ENCODE results near the gene IQGAP3. TPM values are rescaled to one million over a fixed set of nuclear protein-coding genes. Genes with fewer than 3 reads are reported as not detected.

IQGAP3 gene
- total RNA-seq, 2 donors from 2014 or later, result 2.2 to 3.5 TPM

- H3K4me1 ChIP-seq (ENCODE audit: control insufficient read depth in 1 of 2, low read depth in 2 of 2), result peaks cover 45 to 97% of the 10 kb centered on the region in 2 donors
- ATAC-seq (ENCODE audit: insufficient number of reproducible peaks, low FRiP score, low read depth), result no peak
- H3K27me3 ChIP-seq (replicated peaks; ENCODE audit: insufficient read depth), result no peaks in the 10 kb centered on the region
- H3K9me3 ChIP-seq, result no peaks in the 10 kb centered on the region
- peaks cover 29% of the 10 kb centered on the region for H3K36me3 ChIP-seq
- H3K27ac ChIP-seq, result no peak overlapping the region
- no peak for TF ChIP-seq CTCF (IDR thresholded peaks at IDR 0.05)
- no peak overlapping the region for H3K4me3 ChIP-seq
- no peak for DNase-seq (ENCODE audit: low spot score)
Measured at GRCh38 chr1:156485984-156486383, 86.4 kb downstream of the IQGAP3 start.

DNA sequence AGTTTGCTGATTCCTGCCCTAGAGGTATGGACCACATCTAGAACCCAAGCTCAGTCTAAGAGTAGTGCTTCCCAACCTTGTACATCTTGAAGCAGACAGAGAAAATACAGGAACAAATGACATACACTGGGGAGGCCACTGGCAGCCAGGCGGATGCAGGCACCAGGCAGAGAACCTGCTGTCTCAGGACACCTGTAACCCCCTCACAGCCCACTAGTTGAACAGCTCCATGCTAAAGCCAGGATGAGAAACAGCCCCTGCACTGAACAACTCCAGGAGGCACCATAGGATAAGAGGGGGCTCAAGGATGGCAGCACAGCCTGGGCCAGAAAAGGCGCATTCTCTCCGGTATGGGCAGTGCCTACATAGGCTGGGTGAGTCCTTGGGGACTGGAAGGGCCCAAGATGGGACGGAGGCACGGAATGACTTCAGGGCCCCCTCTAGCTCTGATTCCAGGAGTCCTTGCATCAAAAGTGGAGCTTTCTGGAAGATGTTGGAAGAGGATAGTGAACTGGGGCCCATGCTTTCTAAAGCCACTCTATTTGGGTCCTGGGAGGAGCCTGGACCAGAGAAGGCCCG, 87.8 kb downstream of the IQGAP3 start:
- no peak for DNase-seq (ENCODE audit: low spot score)
- peak overlapping the region in 1 of 2 donors; percentile 15 for H3K27ac ChIP-seq

DNA sequence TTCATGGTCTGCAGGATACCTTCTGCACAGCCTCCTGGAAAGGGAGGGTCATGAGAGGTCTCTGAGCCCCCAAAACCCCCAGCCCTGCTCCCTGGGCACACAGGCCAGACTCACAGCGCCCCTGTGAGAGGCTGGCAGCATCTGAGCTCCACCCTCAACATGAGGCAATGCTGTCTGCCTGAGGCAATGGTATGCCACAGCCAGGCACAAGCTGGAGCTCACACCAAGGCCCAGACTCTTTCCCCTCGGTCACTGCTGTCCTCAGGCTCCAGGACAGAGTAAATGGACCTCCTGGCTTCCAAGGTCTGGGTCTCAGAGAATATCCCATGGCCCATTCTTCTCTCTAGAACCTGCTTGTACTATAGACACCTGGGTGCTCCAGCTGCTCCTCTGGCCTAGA, 89.0 kb downstream of the IQGAP3 start:
- Histone ChIP-seq H3K4me1 (ENCODE audit: control insufficient read depth in 1 of 2, low read depth in 2 of 2) (peaks cover 21 to 97% of the 10 kb centered on the region in 2 donors), H3K27me3 (replicated peaks; ENCODE audit: insufficient read depth) (no peaks in the 10 kb centered on the region), H3K4me3 (no peak overlapping the region), H3K36me3 (peaks cover 50% of the 10 kb centered on the region), H3K9me3 (no peaks in the 10 kb centered on the region), H3K27ac (no peak overlapping the region)
- ATAC-seq (ENCODE audit: insufficient number of reproducible peaks, low FRiP score, low read depth) (no peak), DNase-seq (ENCODE audit: low spot score) (no peak)
- no peak for TF ChIP-seq CTCF (IDR thresholded peaks at IDR 0.05)

More for the DNA sequence above, 87.8 kb downstream of the IQGAP3 start:
- Histone ChIP-seq H3K4me3 (no peak overlapping the region), H3K27me3 (replicated peaks; ENCODE audit: insufficient read depth) (no peaks in the 10 kb centered on the region), H3K36me3 (peaks cover 42% of the 10 kb centered on the region), H3K4me1 (ENCODE audit: control insufficient read depth in 1 of 2, low read depth in 2 of 2) (peaks cover 33 to 97% of the 10 kb centered on the region in 2 donors), H3K9me3 (no peaks in the 10 kb centered on the region)
- TF ChIP-seq CTCF (IDR thresholded peaks at IDR 0.05), result no peak
- ATAC-seq (ENCODE audit: insufficient number of reproducible peaks, low FRiP score, low read depth), result no peak

- ATAC-seq (ENCODE audit: insufficient number of reproducible peaks, low FRiP score, low read depth) (no peak), DNase-seq (ENCODE audit: low spot score) (no peak)
- H3K27ac ChIP-seq, result no peak overlapping the region
Measured at GRCh38 chr1:156482276-156482675, 90.1 kb downstream of the IQGAP3 start.

GRCh38 chr1:156481527-156481926, 90.8 kb downstream of the IQGAP3 start:
- H3K4me1 ChIP-seq (ENCODE audit: control insufficient read depth in 1 of 2, low read depth in 2 of 2), result peaks cover 33 to 97% of the 10 kb centered on the region in 2 donors
- DNase-seq (ENCODE audit: low spot score), result no peak
- no peak for TF ChIP-seq CTCF (IDR thresholded peaks at IDR 0.05)
- H3K9me3 ChIP-seq, result no peaks in the 10 kb centered on the region
- no peak overlapping the region for H3K4me3 ChIP-seq
- ATAC-seq (ENCODE audit: insufficient number of reproducible peaks, low FRiP score, low read depth), result no peak
- peaks cover 65% of the 10 kb centered on the region for H3K36me3 ChIP-seq
- no peaks in the 10 kb centered on the region for H3K27me3 ChIP-seq (replicated peaks; ENCODE audit: insufficient read depth)
- peak overlapping the region; percentile 23 to 34 for H3K27ac ChIP-seq

More at GRCh38 chr1:156482276-156482675, 90.1 kb downstream of the IQGAP3 start:
- H3K36me3 ChIP-seq, result peaks cover 59% of the 10 kb centered on the region
- no peak for TF ChIP-seq CTCF (IDR thresholded peaks at IDR 0.05)
- H3K9me3 ChIP-seq, result no peaks in the 10 kb centered on the region
- peaks cover 26 to 97% of the 10 kb centered on the region in 2 donors for H3K4me1 ChIP-seq (ENCODE audit: control insufficient read depth in 1 of 2, low read depth in 2 of 2)
- H3K27me3 ChIP-seq (replicated peaks; ENCODE audit: insufficient read depth), result no peaks in the 10 kb centered on the region
- no peak overlapping the region for H3K4me3 ChIP-seq
